Body of pancreas (tissue), 4 donors: ENCODE measurements around the gene CGGBP1. TPM values are rescaled to one million over a fixed set of nuclear protein-coding genes. Genes with fewer than 3 reads are reported as not detected.

Source experiments
- ATAC-seq: fragments of 150-250 bp; one replicate; pipeline ENCODE4 v1.9.1; 2016
- DNase-seq, 4 donors: peaks; one replicate each; pipeline ENCODE4 v3.0.0-alpha.2; 2019
- H3K27ac ChIP-seq, 4 donors: fragments of 200-600 bp; sonication (generic); 1 replicate in 3 of 4; 2 replicates in 1 of 4; pipeline versions ENCODE4 v1.5.1 to v1.6.1; 2016 to 2019; ENCODE audit warnings: mild to moderate bottlenecking in 1 of 4, mixed read lengths in 1 of 4, moderate library complexity in 1 of 4
- H3K27me3 ChIP-seq, 2 donors: fragments of 200-600 bp; sonication (generic); one replicate each; pipeline ENCODE4 v1.6.0; 2016; ENCODE audit warnings: mild to moderate bottlenecking in 1 of 2
- H3K36me3 ChIP-seq, 2 donors: fragments of 200-600 bp; sonication (generic); replicated peaks in 1 of 2; 2 replicates each; pipeline ENCODE4 v1.5.1; 2016; ENCODE audit warnings: low read depth in 2 of 2; ENCODE audit not compliant: insufficient read depth in 1 of 2
- H3K4me1 ChIP-seq: fragments of 200-600 bp; sonication (generic); one replicate; pipeline ENCODE4 v1.6.0; 2016
- H3K4me3 ChIP-seq, 2 donors: fragments of 200-600 bp; sonication (generic); 1 replicate in 1 of 2; 2 replicates in 1 of 2; pipeline ENCODE4 v1.5.1; 2016 to 2019
- H3K9me3 ChIP-seq, 3 donors: fragments of 200-600 bp; sonication (generic); 1 replicate in 2 of 3; 2 replicates in 1 of 3; pipeline ENCODE4 v1.5.1; 2016
- POLR2A ChIP-seq, 3 donors: fragments of 450-650 bp; IDR thresholded peaks; one replicate each; pipeline ENCODE4 v1.6.1; 2016; ENCODE audit warnings: antibody characterized with exemption in 3 of 3, mild to moderate bottlenecking in 2 of 3
- WGBS, 2 donors: methylation state at CpG; one replicate each; pipeline ENCODE4 v1.1.5; 2017; 5-methylcytosine and 5-hydroxymethylcytosine counted together
- intact Hi-C: fragments of 100-400 bp; cut with DNase I; formaldehyde crosslinking; loops from one replicate; pipeline ENCODE4 v1.15.1; 2023
- total RNA-seq, 2 donors: library from RNA; depleted of rRNA; stranded (reverse); fragments of >200 nt; gene quantifications; one replicate each; pipeline ENCODE4 v1.1.0, GENCODE V29; 2016
- TF ChIP-seq, protein P1 (sequence below), 7 experiments: fragments of 450-650 bp in 4 of 7; fragments of 200-600 bp in 3 of 7; sonication (generic) in 3 of 7; IDR thresholded peaks; one replicate each; pipeline ENCODE4 v1.5.1; 2016 to 2019; ENCODE audit warnings: antibody characterized with exemption in 7 of 7

Gene CGGBP1
- total RNA-seq, 2 donors from 2014 or later = 38.6 to 44.4 TPM

DNA sequence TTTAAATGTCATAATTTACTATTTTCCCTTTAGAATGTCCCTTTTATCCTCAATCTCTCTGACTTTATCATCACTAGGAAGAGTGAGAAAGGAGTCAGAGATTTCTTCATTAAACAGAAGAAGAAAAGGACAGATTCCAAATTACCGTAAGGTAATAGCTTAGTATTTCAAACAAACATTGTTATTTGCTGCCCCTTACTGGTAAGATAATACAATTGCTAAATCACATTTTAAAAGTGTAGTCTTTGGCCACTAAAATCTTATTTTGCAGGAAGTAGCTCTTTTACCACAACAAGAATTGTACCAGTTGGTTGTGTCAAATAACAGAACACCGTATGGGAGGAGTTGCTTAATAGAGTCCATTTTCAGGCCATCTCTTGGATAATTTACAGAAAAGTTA is 53.7 kb downstream of the CGGBP1 start:
- Histone ChIP-seq H3K36me3 (no peaks in the 10 kb centered on the region), H3K4me3 (no peak overlapping the region), H3K9me3 (peaks cover 0 to 5% (median 0%) of the 10 kb centered on the region in 3 donors), H3K27ac (no peak overlapping the region), H3K27me3 (no peaks in the 10 kb centered on the region), H3K4me1 (peaks cover 13% of the 10 kb centered on the region)
- intact Hi-C loops = no loop called here
- WGBS, 2 donors = 5 to 15% methylated on average over 2 of the region's 2 CpGs
- no peak for TF ChIP-seq POLR2A (IDR thresholded peaks at IDR 0.05)
- TF ChIP-seq, protein P1, sequence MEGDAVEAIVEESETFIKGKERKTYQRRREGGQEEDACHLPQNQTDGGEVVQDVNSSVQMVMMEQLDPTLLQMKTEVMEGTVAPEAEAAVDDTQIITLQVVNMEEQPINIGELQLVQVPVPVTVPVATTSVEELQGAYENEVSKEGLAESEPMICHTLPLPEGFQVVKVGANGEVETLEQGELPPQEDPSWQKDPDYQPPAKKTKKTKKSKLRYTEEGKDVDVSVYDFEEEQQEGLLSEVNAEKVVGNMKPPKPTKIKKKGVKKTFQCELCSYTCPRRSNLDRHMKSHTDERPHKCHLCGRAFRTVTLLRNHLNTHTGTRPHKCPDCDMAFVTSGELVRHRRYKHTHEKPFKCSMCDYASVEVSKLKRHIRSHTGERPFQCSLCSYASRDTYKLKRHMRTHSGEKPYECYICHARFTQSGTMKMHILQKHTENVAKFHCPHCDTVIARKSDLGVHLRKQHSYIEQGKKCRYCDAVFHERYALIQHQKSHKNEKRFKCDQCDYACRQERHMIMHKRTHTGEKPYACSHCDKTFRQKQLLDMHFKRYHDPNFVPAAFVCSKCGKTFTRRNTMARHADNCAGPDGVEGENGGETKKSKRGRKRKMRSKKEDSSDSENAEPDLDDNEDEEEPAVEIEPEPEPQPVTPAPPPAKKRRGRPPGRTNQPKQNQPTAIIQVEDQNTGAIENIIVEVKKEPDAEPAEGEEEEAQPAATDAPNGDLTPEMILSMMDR (IDR thresholded peaks at IDR 0.05) = peak in 5 of 7 experiments; percentile 17 to 64 (median 43)
- ATAC-seq = peak; percentile 40
- DNase-seq = no peak

DNA sequence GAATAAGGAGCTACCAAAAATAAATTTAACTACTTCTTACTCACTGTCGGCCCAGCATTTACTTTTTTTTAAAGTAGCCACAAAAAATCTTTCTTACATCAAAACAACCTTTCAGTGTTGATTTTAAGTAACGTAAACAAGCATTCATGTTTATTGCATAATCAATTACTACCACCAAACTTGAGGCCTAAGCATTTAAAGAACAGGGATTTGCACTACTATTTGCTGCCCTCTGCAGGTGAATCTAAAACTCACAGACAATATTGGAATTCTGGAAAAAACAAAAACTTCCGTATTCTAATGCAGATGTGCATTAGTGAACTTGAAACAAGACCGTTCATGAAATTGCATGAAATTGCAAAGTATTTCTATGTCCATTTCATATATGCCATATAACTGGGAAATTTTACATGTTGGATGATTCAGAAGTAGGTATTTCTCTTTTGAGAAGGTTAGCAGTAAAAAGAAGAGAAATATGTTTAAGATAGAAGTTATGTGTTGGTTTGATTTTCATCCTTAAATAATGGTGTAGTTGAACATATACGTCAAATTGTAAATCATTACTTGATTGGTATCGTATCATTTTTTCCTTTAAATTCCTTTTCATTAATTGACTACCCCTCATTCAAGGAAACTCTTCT is 55.6 kb downstream of the CGGBP1 start:
- DNase-seq (peak in 1 of 4 donors; percentile 33), ATAC-seq (peak; percentile 78)
- H3K36me3 ChIP-seq = no peaks in the 10 kb centered on the region
- intact Hi-C loops = loop anchor here (5.0 kb wide), 1 partner anchor 706 kb away; no protein-coding TSS in a partner anchor
- WGBS, 2 donors = 45 to 46% methylated on average over 6 of the region's 6 CpGs
- TF ChIP-seq POLR2A (IDR thresholded peaks at IDR 0.05) = no peak
- TF ChIP-seq, protein P1 (IDR thresholded peaks at IDR 0.05) = peak; percentile 66 to 80 (median 77)
- H3K4me3 ChIP-seq = no peak overlapping the region
- H3K27ac ChIP-seq = peak overlapping the region in 2 of 4 donors; percentile 10 to 56
- H3K27me3 ChIP-seq = no peaks in the 10 kb centered on the region
- H3K4me1 ChIP-seq = peaks cover 13% of the 10 kb centered on the region
- peaks cover 0 to 5% (median 0%) of the 10 kb centered on the region in 3 donors for H3K9me3 ChIP-seq

DNA sequence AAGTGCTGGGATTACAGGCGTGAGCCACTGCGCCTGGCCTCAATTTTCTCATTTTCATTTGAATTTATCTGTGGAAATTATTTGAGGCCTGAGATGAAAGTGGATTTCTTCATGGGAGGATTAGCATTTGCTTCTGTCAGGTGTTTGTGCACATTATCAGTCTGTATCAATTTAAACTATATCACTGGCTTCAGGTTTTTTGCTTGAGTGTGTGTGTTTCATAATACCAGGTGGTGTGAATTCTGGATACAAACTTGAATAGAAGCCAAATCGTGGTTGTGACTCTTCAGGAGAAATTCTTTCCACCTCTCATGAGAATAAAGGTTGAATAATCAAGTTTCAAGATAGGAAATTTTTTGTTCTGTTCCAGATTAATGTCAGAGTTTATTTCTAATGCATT is 56.4 kb downstream of the CGGBP1 start:
- Histone ChIP-seq H3K4me3 (no peak overlapping the region), H3K4me1 (peaks cover 14% of the 10 kb centered on the region), H3K27ac (peak overlapping the region in 2 of 4 donors; percentile 10 to 56), H3K27me3 (no peaks in the 10 kb centered on the region), H3K36me3 (no peaks in the 10 kb centered on the region), H3K9me3 (peaks cover 0 to 5% (median 0%) of the 10 kb centered on the region in 3 donors)
- intact Hi-C loops = loop anchor here (5.0 kb wide), 1 partner anchor 705 kb away; no protein-coding TSS in a partner anchor
- peak; percentile 80 for ATAC-seq
- TF ChIP-seq POLR2A (IDR thresholded peaks at IDR 0.05) = no peak
- TF ChIP-seq, protein P1 (IDR thresholded peaks at IDR 0.05) = no peak
- DNase-seq = no peak
- WGBS, 2 donors = 35 to 44% methylated on average over 3 of the region's 3 CpGs

Other genes starting within 250 kb of the CGGBP1 start
- gene ZNF654, start 250 bp upstream of the CGGBP1 start, total RNA-seq = 1 to 10 TPM; 4.3 to 7.0 TPM
- gene C3orf38, start 91.0 kb upstream of the CGGBP1 start, total RNA-seq = 10 to 100 TPM in 1 of 2 donors, 1 to 10 TPM in 1; 9.6 to 10.6 TPM